Tibial artery (tissue), 4 donors: ENCODE results near the gene NPEPL1.

ENCODE experiments used
- DNase-seq, 2 donors: peaks; one replicate each; pipeline ENCODE4 v3.0.0-alpha.2; 2019
- H3K27ac ChIP-seq, 2 donors: fragments of 200-600 bp; sonication (generic) in 1 of 2; 1 replicate in 1 of 2; 2 replicates in 1 of 2; pipeline ENCODE4 v1.5.1; 2018 to 2019; ENCODE audit warnings: mild to moderate bottlenecking in 1 of 2
- H3K27me3 ChIP-seq, 2 donors: fragments of 200-600 bp; sonication (generic) in 1 of 2; one replicate each; pipeline versions ENCODE4 v1.5.1 to v1.6.0; 2016 to 2019
- H3K36me3 ChIP-seq, 3 donors: fragments of 200-600 bp; sonication (generic) in 2 of 3; one replicate each; pipeline ENCODE4 v1.5.1; 2016 to 2019; ENCODE audit warnings: mild to moderate bottlenecking in 2 of 3
- H3K4me1 ChIP-seq, 4 donors: fragments of 200-600 bp; sonication (generic) in 2 of 4; 1 replicate in 3 of 4; 2 replicates in 1 of 4; pipeline ENCODE4 v1.5.1; 2016 to 2019
- H3K4me3 ChIP-seq, 2 donors: fragments of 200-600 bp; sonication (generic) in 1 of 2; 1 replicate in 1 of 2; 2 replicates in 1 of 2; pipeline ENCODE4 v1.5.1; 2018 to 2019; ENCODE audit warnings: mild to moderate bottlenecking in 2 of 2
- H3K9me3 ChIP-seq, 3 donors: fragments of 200-600 bp; sonication (generic) in 1 of 3; one replicate each; pipeline ENCODE4 v1.5.1; 2016 to 2019
- intact Hi-C: fragments of 100-400 bp; cut with DNase I; formaldehyde crosslinking; loops from one replicate; pipeline ENCODE4 v1.15.0; 2023; ENCODE audit warnings: low total_unique reads
- TF ChIP-seq, protein P1 (sequence below), 2 experiments: fragments of 200-600 bp in 1 of 2; fragments of 450-650 bp in 1 of 2; IDR thresholded peaks; one replicate each; pipeline ENCODE4 v1.5.1; 2017 to 2019; ENCODE audit warnings: antibody characterized with exemption in 2 of 2, mild to moderate bottlenecking in 1 of 2, moderate library complexity in 1 of 2

Gene NPEPL1

DNA sequence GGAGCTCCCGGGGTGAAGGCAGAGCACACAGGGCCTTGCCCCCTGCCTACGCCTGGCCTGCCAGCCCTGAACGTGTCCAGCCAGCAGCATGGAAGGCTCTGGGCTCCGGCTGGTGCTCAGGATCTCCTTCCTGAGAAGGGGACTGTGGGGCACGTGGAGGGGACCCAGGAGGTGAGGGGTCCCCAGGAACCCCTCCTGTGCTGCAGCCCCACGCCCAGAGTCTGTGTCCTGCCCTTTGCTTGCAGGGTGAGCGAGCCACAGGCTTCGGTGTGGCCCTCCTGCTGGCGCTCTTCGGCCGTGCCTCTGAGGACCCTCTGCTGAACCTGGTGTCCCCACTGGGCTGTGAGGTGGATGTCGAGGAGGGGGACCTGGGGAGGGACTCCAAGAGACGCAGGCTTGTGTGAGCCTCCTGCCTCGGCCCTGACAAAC lies 22.3 kb downstream of the NPEPL1 start:
- TF ChIP-seq, protein P1, sequence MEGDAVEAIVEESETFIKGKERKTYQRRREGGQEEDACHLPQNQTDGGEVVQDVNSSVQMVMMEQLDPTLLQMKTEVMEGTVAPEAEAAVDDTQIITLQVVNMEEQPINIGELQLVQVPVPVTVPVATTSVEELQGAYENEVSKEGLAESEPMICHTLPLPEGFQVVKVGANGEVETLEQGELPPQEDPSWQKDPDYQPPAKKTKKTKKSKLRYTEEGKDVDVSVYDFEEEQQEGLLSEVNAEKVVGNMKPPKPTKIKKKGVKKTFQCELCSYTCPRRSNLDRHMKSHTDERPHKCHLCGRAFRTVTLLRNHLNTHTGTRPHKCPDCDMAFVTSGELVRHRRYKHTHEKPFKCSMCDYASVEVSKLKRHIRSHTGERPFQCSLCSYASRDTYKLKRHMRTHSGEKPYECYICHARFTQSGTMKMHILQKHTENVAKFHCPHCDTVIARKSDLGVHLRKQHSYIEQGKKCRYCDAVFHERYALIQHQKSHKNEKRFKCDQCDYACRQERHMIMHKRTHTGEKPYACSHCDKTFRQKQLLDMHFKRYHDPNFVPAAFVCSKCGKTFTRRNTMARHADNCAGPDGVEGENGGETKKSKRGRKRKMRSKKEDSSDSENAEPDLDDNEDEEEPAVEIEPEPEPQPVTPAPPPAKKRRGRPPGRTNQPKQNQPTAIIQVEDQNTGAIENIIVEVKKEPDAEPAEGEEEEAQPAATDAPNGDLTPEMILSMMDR (IDR thresholded peaks at IDR 0.05): no peak
- peaks cover 0 to 44% (median 17%) of the 10 kb centered on the region in 3 donors for H3K36me3 ChIP-seq
- DNase-seq: peak in 1 of 2 donors; percentile 52
- intact Hi-C loops: no loop called here
- H3K9me3 ChIP-seq: no peaks in the 10 kb centered on the region
- peaks cover 0 to 1% of the 10 kb centered on the region in 2 donors for H3K27me3 ChIP-seq
- H3K27ac ChIP-seq: no peak overlapping the region
- H3K4me1 ChIP-seq: peaks cover 0 to 3% (median 0%) of the 10 kb centered on the region in 4 donors
- H3K4me3 ChIP-seq: no peak overlapping the region

DNA sequence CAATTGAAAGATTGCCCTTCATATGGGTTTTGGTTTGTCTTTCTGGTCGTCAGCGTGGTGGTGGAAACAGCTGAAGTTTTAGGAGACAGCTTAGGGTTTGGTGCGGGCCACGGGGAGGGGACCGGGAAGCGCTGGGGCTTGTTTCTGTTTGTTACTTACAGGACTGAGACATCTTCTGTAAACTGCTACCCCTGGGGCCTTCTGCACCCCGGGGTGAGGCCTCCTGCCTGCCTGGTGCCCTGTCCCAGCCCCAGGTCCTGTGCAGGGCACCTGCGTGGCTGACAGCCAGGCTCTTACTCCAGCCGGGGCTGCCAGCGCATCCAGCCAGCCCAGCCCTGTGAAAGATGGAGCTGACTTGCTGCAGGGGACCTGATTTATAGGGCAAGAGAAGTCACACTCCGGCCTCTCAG lies 22.8 kb downstream of the NPEPL1 start:
- intact Hi-C loops: no loop called here
- H3K4me3 ChIP-seq: no peak overlapping the region
- DNase-seq: no peak
- H3K36me3 ChIP-seq: peaks cover 0 to 41% (median 17%) of the 10 kb centered on the region in 3 donors
- no peaks in the 10 kb centered on the region for H3K9me3 ChIP-seq
- H3K27me3 ChIP-seq: peaks cover 0 to 5% of the 10 kb centered on the region in 2 donors
- no peak overlapping the region for H3K27ac ChIP-seq
- TF ChIP-seq, protein P1 (IDR thresholded peaks at IDR 0.05): no peak
- H3K4me1 ChIP-seq: peaks cover 0 to 4% (median 0%) of the 10 kb centered on the region in 4 donors

DNA sequence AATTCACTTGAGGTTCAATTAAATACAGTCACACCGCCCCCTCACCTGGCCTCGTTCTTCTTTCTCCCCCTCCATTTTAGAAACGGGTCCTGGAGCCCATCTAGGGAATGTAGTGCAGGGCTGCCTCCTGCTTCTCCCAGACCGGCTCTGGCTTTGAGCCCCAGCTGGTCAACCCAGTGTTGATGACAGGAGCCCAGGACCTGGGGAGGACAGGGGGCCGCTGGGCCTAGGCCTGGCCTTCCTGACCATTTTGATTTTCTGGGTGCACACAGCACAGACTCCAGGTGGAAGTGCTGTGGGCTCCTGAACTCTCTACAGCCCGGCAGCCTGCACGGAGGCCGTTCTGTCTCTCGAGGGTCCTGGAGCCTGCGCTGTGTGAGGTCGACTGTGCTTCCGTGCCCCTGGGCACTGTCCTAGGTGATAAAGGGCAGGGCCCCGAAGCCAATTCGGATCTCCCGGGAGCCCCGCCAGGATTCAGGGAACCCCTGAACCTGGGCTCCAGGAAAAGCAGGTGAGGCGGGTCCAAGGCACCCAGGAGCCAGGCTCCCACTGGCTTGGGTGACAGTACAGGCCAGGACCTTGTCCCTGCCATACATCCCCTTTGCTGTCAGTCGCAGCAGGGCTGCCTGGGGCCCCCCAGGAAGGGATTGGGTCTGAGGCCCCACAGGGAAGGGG lies 23.3 kb downstream of the NPEPL1 start:
- H3K27ac ChIP-seq: no peak overlapping the region
- no peaks in the 10 kb centered on the region for H3K9me3 ChIP-seq
- DNase-seq: peak in 1 of 2 donors; percentile 60
- peaks cover 0 to 5% of the 10 kb centered on the region in 2 donors for H3K27me3 ChIP-seq
- intact Hi-C loops: no loop called here
- peaks cover 0 to 37% (median 17%) of the 10 kb centered on the region in 3 donors for H3K36me3 ChIP-seq
- H3K4me1 ChIP-seq: peaks cover 0 to 4% (median 0%) of the 10 kb centered on the region in 4 donors
- TF ChIP-seq, protein P1 (IDR thresholded peaks at IDR 0.05): no peak
- H3K4me3 ChIP-seq: no peak overlapping the region

DNA sequence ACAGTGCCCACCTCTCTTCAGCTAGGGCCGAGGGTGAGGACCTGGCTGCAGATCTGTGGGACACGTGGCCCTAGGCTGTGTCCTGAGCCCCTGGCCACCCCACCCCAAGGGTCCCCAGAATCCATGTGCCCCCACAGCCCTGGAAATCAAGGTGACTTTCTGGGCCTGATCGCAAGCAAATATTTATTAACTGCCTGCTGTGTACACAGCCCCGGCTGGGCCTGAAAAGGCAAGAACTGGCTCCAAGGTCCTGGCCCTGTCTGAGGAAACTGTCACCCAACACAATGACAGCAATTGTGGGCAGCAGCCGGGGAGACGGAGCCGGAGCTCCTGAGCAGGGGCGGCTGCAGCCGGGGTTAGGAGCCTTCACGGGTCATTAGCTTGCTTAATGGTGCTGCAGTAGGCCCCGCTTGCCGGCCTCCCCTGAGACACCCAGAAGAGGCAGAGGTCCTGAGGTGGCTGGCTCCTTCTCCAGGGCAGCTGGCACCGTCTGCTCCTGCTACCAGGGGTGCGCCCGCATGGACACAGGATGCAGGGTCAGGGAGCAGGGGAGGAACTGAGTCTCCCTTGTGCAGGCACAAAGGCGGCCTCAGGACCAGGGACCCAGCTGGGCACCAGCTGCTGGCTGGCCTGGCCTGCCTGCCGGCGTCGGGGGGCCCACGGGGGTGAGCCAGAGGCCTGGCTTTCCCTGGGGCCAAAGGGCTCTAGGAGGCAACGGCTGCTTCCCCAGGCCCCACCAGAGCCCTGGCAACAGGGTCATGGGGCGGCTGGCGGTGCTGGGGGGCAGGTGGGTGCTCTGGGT lies 24.1 kb downstream of the NPEPL1 start:
- H3K27me3 ChIP-seq: peaks cover 0 to 9% of the 10 kb centered on the region in 2 donors
- peak in 1 of 2 donors; percentile 63 for DNase-seq
- TF ChIP-seq, protein P1 (IDR thresholded peaks at IDR 0.05): no peak
- H3K4me3 ChIP-seq: no peak overlapping the region
- intact Hi-C loops: no loop called here
- H3K4me1 ChIP-seq: peaks cover 0 to 4% (median 0%) of the 10 kb centered on the region in 4 donors
- no peak overlapping the region for H3K27ac ChIP-seq
- H3K36me3 ChIP-seq: peaks cover 0 to 37% (median 17%) of the 10 kb centered on the region in 3 donors
- no peaks in the 10 kb centered on the region for H3K9me3 ChIP-seq

DNA sequence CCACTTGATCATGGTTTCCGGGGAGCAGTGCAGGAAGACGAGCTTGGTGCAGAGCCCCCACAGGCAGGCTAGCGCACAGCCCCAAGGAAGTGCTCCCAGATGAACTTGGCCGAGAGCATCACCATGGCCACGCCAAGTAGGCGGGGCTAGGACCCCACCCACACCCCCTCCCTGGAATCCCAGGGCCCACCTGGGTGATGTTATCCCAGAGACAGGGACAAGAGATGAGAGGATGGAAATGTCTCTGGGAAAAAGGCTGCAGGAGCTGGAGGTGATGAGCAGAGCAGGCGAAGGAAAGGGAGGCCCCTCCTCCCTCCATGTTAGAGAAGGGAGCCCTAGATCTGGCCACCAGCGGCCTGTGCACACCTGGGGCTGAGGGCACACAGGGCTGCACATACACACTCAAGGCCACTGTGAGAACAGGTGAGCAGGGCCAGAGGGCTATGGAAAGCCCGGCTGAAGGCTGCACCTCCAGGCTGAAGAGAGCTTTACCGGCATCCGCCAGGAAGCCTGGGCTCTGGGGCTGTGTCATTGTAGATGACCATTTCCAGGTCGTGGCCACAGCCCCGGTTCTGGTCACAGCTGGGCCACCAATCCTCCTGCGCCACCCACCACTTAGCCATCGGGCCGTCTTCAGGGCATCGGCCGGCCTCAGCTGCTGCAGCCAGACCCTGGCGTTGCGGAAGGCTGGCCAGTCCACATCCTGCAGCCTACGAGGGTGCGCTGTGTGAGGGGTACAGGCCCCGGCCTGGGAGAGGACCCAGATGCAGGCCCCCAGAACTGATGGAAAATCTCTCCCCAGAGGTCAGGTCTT lies 24.9 kb downstream of the NPEPL1 start:
- Histone ChIP-seq H3K27me3 (peaks cover 0 to 13% of the 10 kb centered on the region in 2 donors), H3K4me1 (peaks cover 0 to 4% (median 0%) of the 10 kb centered on the region in 4 donors), H3K9me3 (no peaks in the 10 kb centered on the region), H3K27ac (no peak overlapping the region), H3K4me3 (no peak overlapping the region), H3K36me3 (peaks cover 0 to 36% (median 17%) of the 10 kb centered on the region in 3 donors)
- intact Hi-C loops: no loop called here
- DNase-seq: peak in 1 of 2 donors; percentile 44
- TF ChIP-seq, protein P1 (IDR thresholded peaks at IDR 0.05): no peak
